ENCODE data around the gene CYB5R2. TPM values are rescaled to one million over a fixed set of nuclear protein-coding genes. Genes with fewer than 3 reads are reported as not detected.

Gene CYB5R2
- total RNA-seq, 2 donors from 2014 or later = 7.4 to 7.5 TPM

- Histone ChIP-seq H3K36me3 (no peaks in the 10 kb centered on the region), H3K27me3 (no peaks in the 10 kb centered on the region), H3K27ac (no peak overlapping the region), H3K9ac (ENCODE audit: low read depth in 2 of 2, low read length in 2 of 2) (no peak overlapping the region), H3K9me3 (no peaks in the 10 kb centered on the region), H3K4me1 (no peaks in the 10 kb centered on the region), H3K4me3 (no peak overlapping the region)
- peak; percentile 75 for TF ChIP-seq CTCF (IDR thresholded peaks at IDR 0.05)
- intact Hi-C loops (cut with DNase I) = loop anchor here (5.0 kb wide), 1 partner anchor 591 kb away; no protein-coding TSS in a partner anchor
- no peak for DNase-seq
Measured at GRCh38 chr11:7688238-7688826, 15.0 kb upstream of the CYB5R2 start.

- no peaks in the 10 kb centered on the region for H3K27me3 ChIP-seq
- intact Hi-C loops (cut with DNase I) = loop anchor here (5.0 kb wide), 1 partner anchor 590 kb away; no protein-coding TSS in a partner anchor
- TF ChIP-seq CTCF (IDR thresholded peaks at IDR 0.05) = no peak
Measured at GRCh38 chr11:7687386-7687785, 14.1 kb upstream of the CYB5R2 start.

GRCh38 chr11:7686761-7687160, 13.5 kb upstream of the CYB5R2 start:
- no peaks in the 10 kb centered on the region for H3K9me3 ChIP-seq
- no peaks in the 10 kb centered on the region for H3K36me3 ChIP-seq
- intact Hi-C loops (cut with DNase I) = loop anchor here (5.0 kb wide), 1 partner anchor 589 kb away; no protein-coding TSS in a partner anchor
- H3K4me3 ChIP-seq = no peak overlapping the region
- no peaks in the 10 kb centered on the region for H3K4me1 ChIP-seq
- no peak for DNase-seq
- H3K27me3 ChIP-seq = no peaks in the 10 kb centered on the region
- H3K27ac ChIP-seq = no peak overlapping the region
- H3K9ac ChIP-seq (ENCODE audit: low read depth in 2 of 2, low read length in 2 of 2) = no peak overlapping the region
- TF ChIP-seq CTCF (IDR thresholded peaks at IDR 0.05) = no peak

More at GRCh38 chr11:7687386-7687785, 14.1 kb upstream of the CYB5R2 start:
- DNase-seq = no peak
- no peak overlapping the region for H3K9ac ChIP-seq (ENCODE audit: low read depth in 2 of 2, low read length in 2 of 2)
- no peaks in the 10 kb centered on the region for H3K4me1 ChIP-seq
- no peak overlapping the region for H3K27ac ChIP-seq
- no peaks in the 10 kb centered on the region for H3K36me3 ChIP-seq
- H3K4me3 ChIP-seq = no peak overlapping the region
- H3K9me3 ChIP-seq = no peaks in the 10 kb centered on the region

GRCh38 chr11:7683571-7683970, 10.3 kb upstream of the CYB5R2 start:
- H3K27ac ChIP-seq = no peak overlapping the region
- no peak for DNase-seq
- intact Hi-C loops (cut with DNase I) = no loop called here
- H3K36me3 ChIP-seq = no peaks in the 10 kb centered on the region
- H3K27me3 ChIP-seq = no peaks in the 10 kb centered on the region
- no peak for TF ChIP-seq CTCF (IDR thresholded peaks at IDR 0.05)
- no peaks in the 10 kb centered on the region for H3K4me1 ChIP-seq
- no peak overlapping the region for H3K4me3 ChIP-seq
- H3K9me3 ChIP-seq = no peaks in the 10 kb centered on the region
- no peak overlapping the region for H3K9ac ChIP-seq (ENCODE audit: low read depth in 2 of 2, low read length in 2 of 2)

- H3K9ac ChIP-seq (ENCODE audit: low read depth in 2 of 2, low read length in 2 of 2) = no peak overlapping the region
Measured at GRCh38 chr11:7677796-7678201, 4.5 kb upstream of the CYB5R2 start.

More at GRCh38 chr11:7677796-7678201, 4.5 kb upstream of the CYB5R2 start:
- H3K27me3 ChIP-seq = no peaks in the 10 kb centered on the region
- H3K4me3 ChIP-seq = no peak overlapping the region
- no peak for DNase-seq
- TF ChIP-seq CTCF (IDR thresholded peaks at IDR 0.05) = no peak
- intact Hi-C loops (cut with DNase I) = no loop called here
- H3K4me1 ChIP-seq = peaks cover 3% of the 10 kb centered on the region
- no peak overlapping the region for H3K27ac ChIP-seq
- H3K36me3 ChIP-seq = no peaks in the 10 kb centered on the region
- H3K9me3 ChIP-seq = no peaks in the 10 kb centered on the region

Data from colonic mucosa (tissue), 4 donors.